ENCODE measurements around the gene MED13L.

GRCh38 chr12:115993737-115994136 is 283.8 kb downstream of the MED13L start:
- TF ChIP-seq, protein P1, sequence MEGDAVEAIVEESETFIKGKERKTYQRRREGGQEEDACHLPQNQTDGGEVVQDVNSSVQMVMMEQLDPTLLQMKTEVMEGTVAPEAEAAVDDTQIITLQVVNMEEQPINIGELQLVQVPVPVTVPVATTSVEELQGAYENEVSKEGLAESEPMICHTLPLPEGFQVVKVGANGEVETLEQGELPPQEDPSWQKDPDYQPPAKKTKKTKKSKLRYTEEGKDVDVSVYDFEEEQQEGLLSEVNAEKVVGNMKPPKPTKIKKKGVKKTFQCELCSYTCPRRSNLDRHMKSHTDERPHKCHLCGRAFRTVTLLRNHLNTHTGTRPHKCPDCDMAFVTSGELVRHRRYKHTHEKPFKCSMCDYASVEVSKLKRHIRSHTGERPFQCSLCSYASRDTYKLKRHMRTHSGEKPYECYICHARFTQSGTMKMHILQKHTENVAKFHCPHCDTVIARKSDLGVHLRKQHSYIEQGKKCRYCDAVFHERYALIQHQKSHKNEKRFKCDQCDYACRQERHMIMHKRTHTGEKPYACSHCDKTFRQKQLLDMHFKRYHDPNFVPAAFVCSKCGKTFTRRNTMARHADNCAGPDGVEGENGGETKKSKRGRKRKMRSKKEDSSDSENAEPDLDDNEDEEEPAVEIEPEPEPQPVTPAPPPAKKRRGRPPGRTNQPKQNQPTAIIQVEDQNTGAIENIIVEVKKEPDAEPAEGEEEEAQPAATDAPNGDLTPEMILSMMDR (IDR thresholded peaks at IDR 0.05) = no peak
- TF ChIP-seq POLR2A (IDR thresholded peaks at IDR 0.05) = no peak
